Skeletal muscle tissue (tissue), 4 donors: ENCODE measurements around the gene SYK. TPM values are rescaled to one million over a fixed set of nuclear protein-coding genes. Genes with fewer than 3 reads are reported as not detected.
"Not testable (repeated sequence)": the region's sequence is repeated elsewhere in the genome, so short reads cannot be mapped to it uniquely, and the experiment has no call there.

Experiments used
- H3K27ac ChIP-seq: one replicate; pipeline ENCODE4 v1.7.0; 2013; ENCODE audit warnings: mild to moderate bottlenecking, low read depth, low read length, inconsistent platforms
- H3K27me3 ChIP-seq, 3 donors: one replicate each; pipeline ENCODE4 v1.7.0; 2013; ENCODE audit warnings: low read length in 3 of 3; ENCODE audit not compliant: control insufficient read depth in 3 of 3, insufficient read depth in 3 of 3
- H3K36me3 ChIP-seq, 3 donors: one replicate each; pipeline ENCODE4 v1.7.0; 2013; ENCODE audit warnings: low read length in 3 of 3; ENCODE audit not compliant: control insufficient read depth in 3 of 3, insufficient read depth in 3 of 3
- H3K4me1 ChIP-seq, 3 donors: one replicate each; pipeline ENCODE4 v1.7.0; 2013; ENCODE audit warnings: low read length in 3 of 3, mild to moderate bottlenecking in 3 of 3; ENCODE audit not compliant: control insufficient read depth in 3 of 3, insufficient read depth in 3 of 3
- H3K4me3 ChIP-seq, 3 donors: one replicate each; pipeline ENCODE4 v1.7.0; 2013; ENCODE audit warnings: low read length in 3 of 3
- H3K9ac ChIP-seq, 3 donors: one replicate each; pipeline ENCODE4 v1.7.0; 2013; ENCODE audit warnings: low read length in 3 of 3, mild to moderate bottlenecking in 3 of 3, moderate library complexity in 2 of 3, low read depth in 1 of 3
- H3K9me3 ChIP-seq, 3 donors: one replicate each; pipeline ENCODE4 v1.7.0; 2013; ENCODE audit warnings: low read length in 3 of 3; ENCODE audit not compliant: control insufficient read depth in 3 of 3
- total RNA-seq: library from RNA; depleted of rRNA; stranded (reverse); fragments of >200 nt; gene quantifications from one replicate; pipeline ENCODE4 v1.2.3, GENCODE V29; 2014
- donor health status: Osteomylitis.

The SYK gene
- total RNA-seq, 1 donor from 2014 or later: 4.7 TPM

- Histone ChIP-seq H3K27ac (no peak overlapping the region), H3K4me3 (no peak overlapping the region), H3K9me3 (no peaks in the 10 kb centered on the region), H3K36me3 (no peaks in the 10 kb centered on the region), H3K9ac (no peak overlapping the region), H3K4me1 (no peaks in the 10 kb centered on the region), H3K27me3 (peaks cover 0 to 7% (median 0%) of the 10 kb centered on the region in 3 donors)
Observed at GRCh38 chr9:90882991-90883600, 81.5 kb downstream of the SYK start.

DNA sequence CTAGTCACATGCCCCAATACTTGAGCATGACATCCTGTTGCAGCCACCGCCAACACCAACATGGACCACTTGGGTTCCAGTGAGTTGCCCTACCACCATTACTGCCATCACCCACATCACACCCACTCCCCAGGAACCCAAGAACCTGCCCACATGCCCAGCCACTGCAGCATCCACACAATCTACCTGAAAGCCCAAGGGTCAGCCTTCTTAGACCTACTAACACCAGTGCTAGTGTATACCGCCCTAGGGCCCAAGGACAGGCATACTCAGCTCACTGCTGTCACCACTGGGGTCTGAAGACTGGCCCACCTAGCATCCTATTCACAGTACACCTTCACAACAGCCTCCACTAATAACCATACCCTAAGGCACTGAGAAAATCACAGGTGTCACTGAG lies 82.0 kb downstream of the SYK start:
- Histone ChIP-seq H3K36me3 (no peaks in the 10 kb centered on the region), H3K4me3 (no peak overlapping the region), H3K27ac (no peak overlapping the region), H3K27me3 (peaks cover 0 to 7% (median under 1%) of the 10 kb centered on the region in 3 donors), H3K4me1 (no peaks in the 10 kb centered on the region), H3K9me3 (no peaks in the 10 kb centered on the region), H3K9ac (no peak overlapping the region)

- H3K4me1 ChIP-seq: no peaks in the 10 kb centered on the region
- no peaks in the 10 kb centered on the region for H3K36me3 ChIP-seq
- no peak overlapping the region for H3K9ac ChIP-seq
- no peak overlapping the region for H3K4me3 ChIP-seq
- no peaks in the 10 kb centered on the region for H3K9me3 ChIP-seq
- H3K27ac ChIP-seq: no peak overlapping the region
- peaks cover 0 to 7% (median 3%) of the 10 kb centered on the region in 3 donors for H3K27me3 ChIP-seq
Observed at GRCh38 chr9:90884178-90884577, 82.6 kb downstream of the SYK start.

- not testable (repeated sequence) for H3K27me3 ChIP-seq, H3K36me3 ChIP-seq, H3K9ac ChIP-seq, H3K27ac ChIP-seq, H3K4me3 ChIP-seq, H3K4me1 ChIP-seq, H3K9me3 ChIP-seq
Observed at GRCh38 chr9:90886868-90887267, 85.2 kb downstream of the SYK start.

DNA sequence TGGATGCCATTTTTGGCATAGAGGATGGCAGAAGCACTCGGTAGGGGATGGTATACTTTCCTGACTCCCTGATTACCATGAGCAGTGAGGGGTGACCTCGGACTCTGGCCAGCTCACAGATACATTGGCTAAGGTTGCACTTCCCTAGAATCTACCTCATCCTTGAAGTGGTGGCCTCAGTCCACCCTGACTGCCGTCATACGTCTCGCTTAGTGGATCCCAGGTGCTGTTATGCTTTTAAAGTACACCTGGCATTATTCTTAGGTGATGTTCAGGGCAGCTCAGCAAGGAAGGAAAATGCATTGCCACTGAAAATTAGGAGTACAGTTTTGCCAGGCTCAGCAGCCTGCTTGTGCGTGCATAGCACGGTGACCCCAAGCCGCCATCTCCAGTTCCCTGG lies 87.3 kb downstream of the SYK start:
- Histone ChIP-seq H3K9ac (no peak overlapping the region), H3K36me3 (no peaks in the 10 kb centered on the region), H3K4me1 (no peaks in the 10 kb centered on the region), H3K27ac (no peak overlapping the region), H3K4me3 (no peak overlapping the region), H3K27me3 (peaks cover 0 to 3% (median 0%) of the 10 kb centered on the region in 3 donors), H3K9me3 (no peaks in the 10 kb centered on the region)

GRCh38 chr9:90890146-90890810 lies 88.7 kb downstream of the SYK start:
- no peaks in the 10 kb centered on the region for H3K9me3 ChIP-seq
- no peak overlapping the region for H3K27ac ChIP-seq
- H3K36me3 ChIP-seq: no peaks in the 10 kb centered on the region
- H3K9ac ChIP-seq: no peak overlapping the region
- no peak overlapping the region for H3K4me3 ChIP-seq
- peaks cover 0 to 3% (median 0%) of the 10 kb centered on the region in 3 donors for H3K27me3 ChIP-seq
- peaks cover 0 to 2% (median 0%) of the 10 kb centered on the region in 3 donors for H3K4me1 ChIP-seq

GRCh38 chr9:90891308-90892040 lies 89.9 kb downstream of the SYK start:
- Histone ChIP-seq H3K4me1 (peaks cover 0 to 6% (median 3%) of the 10 kb centered on the region in 3 donors), H3K27me3 (peaks cover 0 to 3% (median 0%) of the 10 kb centered on the region in 3 donors), H3K9me3 (no peaks in the 10 kb centered on the region), H3K27ac (no peak overlapping the region), H3K9ac (no peak overlapping the region), H3K4me3 (no peak overlapping the region), H3K36me3 (no peaks in the 10 kb centered on the region)

DNA sequence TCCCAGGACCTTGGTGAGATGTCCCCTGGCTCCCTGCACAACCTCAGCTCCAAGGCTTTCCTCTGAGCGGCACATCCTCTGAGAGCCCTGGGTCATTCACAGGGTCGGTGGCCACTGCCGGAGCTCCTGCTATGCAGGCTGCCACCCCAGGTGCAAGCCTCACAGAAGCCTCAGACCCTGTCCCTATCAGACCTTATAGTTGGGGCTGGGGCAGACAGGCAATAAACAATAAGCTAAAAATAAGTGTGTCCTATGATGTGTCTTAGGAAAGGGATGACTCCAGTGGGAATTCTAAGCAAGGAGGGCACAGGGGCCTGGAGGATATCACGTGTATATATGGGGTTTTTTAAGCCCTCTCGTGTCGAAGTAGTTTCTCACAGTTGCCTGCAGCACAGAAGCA lies 91.3 kb downstream of the SYK start:
- Histone ChIP-seq H3K36me3 (no peaks in the 10 kb centered on the region), H3K4me3 (no peak overlapping the region), H3K27ac (no peak overlapping the region), H3K9ac (no peak overlapping the region), H3K27me3 (peaks cover 0 to 3% (median 0%) of the 10 kb centered on the region in 3 donors), H3K4me1 (peaks cover 0 to 6% (median 3%) of the 10 kb centered on the region in 3 donors), H3K9me3 (no peaks in the 10 kb centered on the region)

DNA sequence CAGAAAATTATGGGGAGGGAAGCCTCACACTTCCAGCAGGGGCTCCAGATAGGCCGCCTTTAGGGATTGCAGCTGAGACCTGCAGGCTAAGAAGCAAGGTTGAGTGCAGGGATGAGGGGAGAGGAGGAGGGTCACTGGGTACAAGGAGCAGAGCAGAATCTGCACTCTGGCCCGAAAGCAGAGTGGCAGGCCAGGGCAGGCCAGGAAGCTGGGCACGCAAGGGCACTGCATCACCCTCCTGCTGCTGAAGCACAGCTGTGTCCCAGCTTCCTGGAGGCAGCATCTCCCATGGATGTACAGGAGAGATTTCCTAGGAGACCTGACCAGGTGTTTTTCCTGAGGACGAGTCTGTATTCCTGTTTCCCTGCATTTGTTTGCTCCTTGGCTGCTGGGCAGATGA lies 92.1 kb downstream of the SYK start:
- Histone ChIP-seq H3K4me3 (no peak overlapping the region), H3K9me3 (no peaks in the 10 kb centered on the region), H3K36me3 (no peaks in the 10 kb centered on the region), H3K27me3 (peaks cover 0 to 2% (median 0%) of the 10 kb centered on the region in 3 donors), H3K4me1 (peaks cover 0 to 6% (median 3%) of the 10 kb centered on the region in 3 donors), H3K9ac (no peak overlapping the region), H3K27ac (no peak overlapping the region)
